HG02981 (cell line): ENCODE measurements around the gene MXRA8.
"Not testable (repeated sequence)": the region's sequence is repeated elsewhere in the genome, so short reads cannot be mapped to it uniquely, and the experiment has no call there.

Experiments
- ATAC-seq: cut with Tn5 transposase; IDR thresholded peaks from one replicate; pipeline ENCODE4 v1.9.1; 2021; ENCODE audit warnings: mild to moderate bottlenecking, moderate library complexity; ENCODE audit not compliant: unreplicated experiment

The MXRA8 gene

DNA sequence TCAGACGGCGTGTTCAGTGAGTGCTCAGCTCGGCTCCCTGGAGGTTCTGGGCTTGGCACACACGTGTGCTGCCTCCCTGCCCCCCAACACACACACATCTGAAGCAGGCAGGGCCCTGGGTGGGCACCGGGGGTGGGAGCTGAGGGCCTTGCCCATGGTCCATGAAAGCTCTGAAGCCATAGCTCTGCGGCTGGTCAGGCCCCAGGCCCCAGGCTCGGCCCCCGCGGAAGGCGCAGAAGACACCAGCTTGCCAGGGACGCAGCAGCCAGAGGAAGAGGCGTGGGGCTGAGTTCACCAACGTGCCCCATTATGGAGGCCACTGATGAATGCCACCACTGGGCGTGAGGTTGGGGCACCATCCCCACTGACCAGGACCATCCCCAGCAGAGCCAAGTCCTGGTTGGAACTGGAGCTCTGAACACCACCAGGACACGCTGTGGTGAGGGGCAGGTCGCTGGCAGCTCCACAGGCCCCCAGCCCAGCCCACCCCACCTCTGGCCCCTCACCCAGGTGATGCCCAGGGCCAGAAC is 12.5 kb upstream of the MXRA8 start:
- no peak for ATAC-seq

DNA sequence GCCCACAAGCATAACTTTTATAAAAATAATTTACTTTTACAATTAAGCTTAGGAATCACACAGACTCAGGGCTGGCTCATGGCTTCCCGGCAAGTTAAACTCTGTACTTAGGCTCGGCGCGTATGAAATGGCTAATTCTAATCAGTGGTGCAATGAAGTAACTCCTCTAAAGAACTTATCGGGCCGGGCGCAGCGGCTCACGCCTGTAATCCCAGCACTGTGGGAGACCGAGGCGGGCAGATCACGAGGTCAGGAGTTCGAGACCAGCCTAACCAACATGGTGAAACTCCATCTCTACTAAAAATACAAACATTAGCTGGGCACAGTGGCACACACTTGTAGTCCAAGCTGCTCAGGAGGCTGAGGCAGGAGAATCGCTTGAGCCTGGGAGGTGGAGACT is 11.7 kb upstream of the MXRA8 start:
- ATAC-seq: not testable (repeated sequence)

DNA sequence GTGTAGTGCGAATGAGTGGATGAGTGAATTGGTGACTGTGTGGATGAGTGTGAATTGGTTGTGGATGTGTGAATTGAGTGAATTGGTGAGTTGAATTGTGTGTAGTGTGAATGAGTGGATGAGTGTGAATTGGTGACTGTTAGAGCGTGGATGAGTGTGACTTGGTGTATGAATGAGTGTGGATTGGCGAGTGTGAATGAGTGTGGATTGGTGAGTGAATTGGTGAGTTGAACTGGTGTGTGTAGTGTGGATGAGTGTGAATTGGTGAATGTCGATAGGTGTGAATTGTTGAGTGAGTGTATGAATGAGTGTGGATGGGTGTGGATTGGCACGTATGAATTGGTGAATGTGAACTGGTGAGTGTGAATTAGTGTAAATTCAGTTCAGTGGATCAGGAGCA is 9.0 kb upstream of the MXRA8 start:
- no peak for ATAC-seq

DNA sequence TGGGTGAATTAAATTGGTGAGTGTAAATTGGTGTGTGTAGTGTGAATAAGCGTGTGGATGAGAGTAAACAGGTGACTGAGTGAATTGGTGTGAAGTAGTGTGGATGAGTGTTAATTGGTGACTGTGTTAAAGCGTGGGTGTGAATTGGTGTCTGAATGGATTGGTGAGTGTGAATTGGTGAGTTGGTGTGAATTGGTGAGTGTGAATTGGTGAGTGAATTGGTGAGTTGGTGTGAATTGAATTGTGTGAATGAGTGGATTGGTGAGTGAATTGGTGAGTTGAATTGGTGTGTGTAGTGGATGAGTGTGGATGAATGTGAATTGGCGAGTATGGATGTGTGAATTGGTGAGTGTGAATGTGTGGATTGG is 8.3 kb upstream of the MXRA8 start:
- no peak for ATAC-seq

DNA sequence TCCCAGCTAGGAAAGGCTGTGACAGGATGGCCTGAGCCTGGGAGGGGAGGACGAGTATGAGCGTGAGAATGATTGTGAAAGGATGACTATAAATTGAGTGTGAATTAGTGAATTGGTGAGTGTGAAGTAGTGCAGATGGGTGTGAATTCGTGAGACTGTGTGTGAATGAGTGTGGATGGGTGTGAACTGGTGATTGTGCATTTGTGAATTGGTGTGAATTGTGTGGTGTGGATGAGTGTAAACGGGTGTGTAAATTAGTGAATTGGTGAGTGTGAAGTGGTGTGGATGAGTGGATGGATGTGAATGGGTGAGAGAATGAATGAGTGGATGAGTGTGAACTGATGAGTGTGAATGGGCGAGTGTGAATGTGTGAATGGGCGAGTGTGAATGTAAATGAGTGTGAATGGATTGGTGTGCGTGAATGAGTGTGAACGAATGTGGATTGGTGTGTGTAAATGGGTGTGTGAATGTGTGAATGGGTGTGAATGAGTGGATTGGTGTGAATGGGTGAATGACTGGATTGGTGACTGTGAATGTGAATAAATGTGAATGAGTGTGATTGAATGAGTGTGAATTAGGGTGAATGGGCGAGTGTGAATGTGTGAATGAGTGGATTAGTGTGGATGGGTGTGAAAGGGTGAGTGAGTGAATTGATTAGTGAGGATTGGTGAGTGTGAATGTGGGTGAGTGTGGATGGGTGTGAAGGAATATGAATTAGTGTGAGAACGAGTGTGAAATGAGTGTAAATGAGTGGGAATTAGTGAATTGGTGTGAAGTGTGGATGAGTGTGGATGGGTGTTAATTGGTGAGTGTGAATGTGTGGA is 7.7 kb upstream of the MXRA8 start:
- ATAC-seq: no peak

DNA sequence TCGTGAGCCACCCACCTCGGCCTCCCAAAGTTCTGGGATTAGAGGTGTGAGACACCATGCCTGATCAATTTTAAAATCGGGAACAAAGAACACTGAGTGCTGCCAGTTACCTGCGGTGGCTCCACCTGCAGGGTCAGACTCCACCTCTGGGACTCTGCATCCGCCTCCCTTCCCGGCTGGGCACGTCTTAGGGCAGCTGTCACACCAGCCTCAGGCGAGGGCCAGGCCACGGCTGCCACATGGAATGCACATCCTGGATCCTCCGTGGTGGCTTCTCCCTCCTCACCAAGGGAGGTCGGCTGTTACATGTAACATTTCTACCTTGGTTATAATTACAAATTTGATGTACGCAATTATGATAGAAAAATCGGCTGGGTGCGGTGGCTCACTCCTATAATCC is 5.9 kb upstream of the MXRA8 start:
- no peak for ATAC-seq

DNA sequence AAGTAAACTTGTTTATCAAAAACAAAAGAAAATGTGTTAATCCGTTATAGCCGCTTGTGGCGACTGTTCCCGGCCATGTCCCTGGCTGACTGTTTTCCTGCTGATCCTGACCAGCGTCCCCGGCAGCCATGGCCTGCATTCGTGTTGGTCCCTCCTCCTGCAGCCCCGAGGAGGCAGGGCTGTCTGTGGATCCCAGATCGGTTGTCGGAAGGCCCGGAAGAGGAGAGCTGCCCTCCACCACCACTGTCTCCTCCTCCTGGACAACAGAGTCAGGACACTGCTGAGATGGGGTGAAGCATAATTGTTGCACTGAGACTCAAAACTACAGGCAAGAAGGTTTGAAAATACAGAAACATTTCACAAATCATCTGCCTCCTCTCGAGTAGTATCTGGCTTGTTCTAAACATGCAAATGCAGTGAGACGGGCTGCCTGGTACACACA is 3.6 kb upstream of the MXRA8 start:
- ATAC-seq: no peak

DNA sequence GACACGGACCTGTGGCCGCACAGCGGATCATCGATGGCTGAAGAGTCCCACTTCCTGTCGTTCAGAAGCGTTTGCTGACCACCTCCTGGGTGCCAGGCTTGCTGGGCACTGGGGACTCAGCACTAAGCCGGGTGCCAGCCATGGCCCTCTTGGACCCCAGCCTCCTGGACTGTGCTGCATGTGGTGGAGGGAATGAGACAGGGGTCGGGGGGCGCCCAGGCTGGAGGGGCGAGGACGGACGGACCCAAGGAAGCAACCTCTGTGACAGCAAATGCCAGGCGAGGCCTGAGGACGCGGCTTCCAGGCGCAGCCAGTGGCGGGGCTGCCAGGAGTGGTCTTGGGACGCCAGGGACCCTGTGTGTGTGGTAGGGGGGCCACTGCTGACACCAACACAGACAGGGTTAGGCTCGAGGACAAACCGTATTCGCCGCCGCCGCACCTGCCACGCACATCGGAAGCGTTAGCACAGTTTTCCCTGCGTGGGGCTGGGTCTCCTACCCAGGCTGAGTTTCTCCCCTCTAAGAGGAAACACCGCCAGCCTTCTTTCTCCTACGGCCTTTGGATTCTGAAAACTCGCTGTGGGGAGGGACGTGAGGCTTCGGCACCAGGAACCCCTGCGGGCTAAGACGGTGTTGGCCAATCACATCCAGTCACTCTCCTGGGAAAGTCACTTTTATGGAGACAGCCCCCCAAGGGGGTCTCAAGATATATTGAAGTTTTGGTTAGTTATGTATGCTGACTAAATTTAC is 3.1 kb upstream of the MXRA8 start:
- ATAC-seq: no peak

DNA sequence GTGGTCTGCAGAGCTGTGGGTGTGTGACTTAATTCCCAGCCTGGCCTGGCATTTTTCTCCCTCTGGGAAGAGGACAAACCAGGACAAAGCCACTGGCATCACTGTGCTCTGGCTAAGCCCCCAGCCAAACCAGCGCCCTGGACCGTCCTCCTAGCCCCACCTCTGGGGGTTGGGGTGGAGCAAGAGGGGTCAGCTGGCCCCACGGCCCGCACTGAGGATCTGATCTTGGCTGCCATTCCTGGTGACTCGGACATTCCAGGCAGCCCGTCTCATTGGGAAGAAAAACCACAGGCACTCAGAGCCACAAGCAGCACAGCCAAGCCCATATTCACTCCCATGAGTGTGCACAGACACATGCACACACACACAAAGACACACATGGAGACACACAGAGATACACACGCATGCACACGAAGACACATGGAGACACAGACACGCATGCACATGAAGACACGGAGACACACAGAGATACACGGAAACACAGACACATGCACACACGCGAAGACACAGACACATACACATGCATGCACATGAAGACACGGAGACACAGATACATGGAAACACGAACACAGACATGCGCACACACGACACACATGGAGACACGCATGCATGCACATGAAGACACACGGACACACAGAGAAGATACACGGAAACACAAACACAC is 2.3 kb upstream of the MXRA8 start:
- ATAC-seq: no peak

DNA sequence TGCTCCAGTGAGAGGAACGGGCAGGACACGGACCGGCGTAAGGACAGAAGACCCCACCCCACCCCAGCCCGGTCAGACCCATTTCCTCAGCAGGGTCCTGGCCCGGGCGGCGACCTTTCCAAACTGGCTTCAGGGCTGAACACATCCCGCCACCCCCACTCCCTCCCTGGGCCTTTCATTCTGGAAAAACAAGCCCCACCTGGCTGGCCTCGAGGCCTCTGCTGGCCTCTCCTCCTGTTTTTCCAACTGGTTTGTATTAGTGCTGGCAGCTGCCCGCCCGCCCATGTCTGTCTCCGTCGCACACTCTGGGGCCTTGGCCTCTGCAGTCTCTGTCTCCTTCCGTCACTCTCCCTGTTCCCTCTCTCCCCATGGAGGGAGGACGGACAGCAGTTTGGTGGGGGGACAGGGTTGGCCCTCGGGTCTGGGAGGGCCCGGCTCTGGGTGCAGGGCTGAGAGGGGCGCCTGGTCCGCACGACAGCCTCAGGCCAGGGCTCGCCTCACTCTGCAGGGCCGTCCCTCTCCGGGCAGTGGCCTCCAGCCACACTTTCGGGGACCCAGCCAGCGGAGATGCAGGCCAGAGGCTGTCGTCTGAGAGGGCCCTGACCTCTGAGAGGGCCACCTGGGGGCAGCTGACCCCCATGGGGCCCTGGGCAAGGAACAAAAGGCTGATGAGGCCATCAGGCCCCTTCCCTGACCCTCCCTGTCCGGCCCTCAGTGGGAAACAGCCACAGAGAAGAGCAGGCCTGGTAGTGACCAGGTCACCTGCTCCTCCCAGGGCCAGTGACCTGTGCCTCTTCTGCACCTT is 1.5 kb upstream of the MXRA8 start:
- ATAC-seq: no peak

DNA sequence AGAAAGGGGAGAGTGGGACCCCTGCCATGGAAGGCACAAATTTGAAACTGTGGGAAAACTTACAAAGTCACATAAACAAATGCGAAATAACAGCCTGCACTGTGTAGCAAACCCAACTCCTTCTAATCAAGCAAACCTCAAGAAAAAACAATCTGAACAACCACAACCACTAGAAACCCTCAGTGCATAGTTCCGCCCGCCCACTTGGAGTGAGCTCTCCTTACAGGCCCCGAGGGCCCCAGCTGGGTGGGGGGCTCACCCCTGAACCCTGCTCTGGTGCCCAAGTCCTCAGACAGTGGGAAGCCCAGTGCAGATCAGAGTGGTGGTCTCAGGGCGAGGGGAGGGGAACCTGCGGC is 931 bp upstream of the MXRA8 start:
- no peak for ATAC-seq

DNA sequence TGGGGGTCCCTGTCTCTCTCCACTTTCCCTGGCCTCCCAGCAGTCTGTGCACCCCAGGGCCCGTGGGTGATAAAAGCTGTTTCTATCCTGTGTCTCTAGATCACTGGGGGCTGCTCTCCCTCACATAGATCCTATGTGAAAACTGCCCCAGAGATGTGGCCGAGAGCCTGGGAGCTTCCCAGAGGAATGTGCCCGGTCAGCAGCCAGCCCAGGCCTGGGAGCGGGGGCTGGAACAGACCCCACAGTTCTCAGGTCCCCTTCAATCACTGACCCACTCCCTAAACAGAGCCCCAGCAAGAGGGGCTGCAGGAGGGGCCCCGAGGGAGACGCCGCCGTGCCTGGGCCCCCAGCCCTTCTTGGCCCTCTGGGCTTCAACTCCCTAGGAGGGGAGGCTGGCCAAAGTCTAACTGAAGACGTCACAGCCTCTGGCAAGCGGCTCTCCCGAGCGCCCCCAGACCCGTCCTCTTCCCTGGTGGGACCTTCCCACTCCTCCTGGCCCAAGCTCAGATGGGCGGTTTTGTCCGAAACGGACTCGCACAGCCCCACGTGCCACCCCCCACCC is 403 bp downstream of the MXRA8 start:
- ATAC-seq: no peak

DNA sequence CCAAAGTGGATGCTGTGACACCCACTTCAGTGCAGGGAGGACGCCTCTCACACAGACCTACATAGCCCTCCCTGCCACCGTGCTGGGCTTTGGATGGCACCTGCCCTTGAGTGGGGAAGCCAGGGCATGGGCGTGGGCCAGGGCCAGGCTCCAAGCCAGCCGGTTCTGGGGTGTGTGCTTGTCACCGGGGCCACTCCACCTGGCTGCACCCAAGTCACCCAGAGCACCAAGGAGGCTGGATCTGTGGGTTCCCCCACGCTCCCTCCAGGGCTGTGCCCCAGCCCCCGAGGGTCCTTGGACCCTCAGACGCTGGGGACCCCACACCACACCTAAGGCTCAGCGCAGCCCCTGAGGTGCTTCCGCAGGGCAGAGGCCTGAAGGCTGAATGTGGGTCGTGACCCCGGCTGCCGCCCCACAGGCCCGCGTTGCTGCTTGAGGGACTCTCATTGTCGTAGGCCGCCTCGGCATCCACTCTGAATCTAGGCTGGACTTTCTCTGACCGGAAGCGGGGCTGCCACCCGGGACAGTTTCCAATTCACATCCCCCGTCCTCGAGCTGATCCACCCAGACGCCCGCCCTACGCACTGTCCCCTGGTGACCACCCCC is 1.5 kb downstream of the MXRA8 start:
- no peak for ATAC-seq

DNA sequence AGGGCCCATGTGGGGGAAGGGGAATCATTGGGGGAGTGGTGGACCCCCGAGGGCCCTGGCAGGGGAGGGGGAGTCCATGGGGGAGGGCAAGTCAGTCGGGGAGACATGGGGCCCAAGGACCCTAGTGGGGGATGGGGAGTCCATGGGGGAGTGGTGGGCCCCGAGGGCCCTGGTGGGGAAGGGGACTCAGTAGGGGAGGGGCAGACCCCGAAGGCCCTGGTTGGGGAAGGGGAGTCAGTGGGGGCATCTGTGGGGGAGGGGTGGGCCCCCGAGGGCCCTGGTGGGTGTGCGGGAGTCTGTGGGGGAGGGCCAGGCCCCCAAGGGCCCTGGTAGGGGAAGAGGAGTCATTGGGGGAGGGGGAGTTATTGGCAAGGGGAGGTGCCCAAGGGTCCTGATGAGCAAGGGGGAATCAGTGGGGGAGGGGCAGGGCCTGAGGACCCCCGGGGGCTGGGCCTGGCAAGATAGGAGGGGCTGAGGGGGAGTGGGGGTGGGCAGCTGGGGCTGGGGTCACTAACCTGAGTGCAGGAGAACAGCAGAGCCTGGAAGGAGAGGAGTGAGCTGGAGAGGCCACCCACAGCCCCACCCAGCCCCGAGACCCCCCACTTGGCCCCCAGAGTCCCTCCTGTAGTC is 2.1 kb downstream of the MXRA8 start:
- no peak for ATAC-seq

DNA sequence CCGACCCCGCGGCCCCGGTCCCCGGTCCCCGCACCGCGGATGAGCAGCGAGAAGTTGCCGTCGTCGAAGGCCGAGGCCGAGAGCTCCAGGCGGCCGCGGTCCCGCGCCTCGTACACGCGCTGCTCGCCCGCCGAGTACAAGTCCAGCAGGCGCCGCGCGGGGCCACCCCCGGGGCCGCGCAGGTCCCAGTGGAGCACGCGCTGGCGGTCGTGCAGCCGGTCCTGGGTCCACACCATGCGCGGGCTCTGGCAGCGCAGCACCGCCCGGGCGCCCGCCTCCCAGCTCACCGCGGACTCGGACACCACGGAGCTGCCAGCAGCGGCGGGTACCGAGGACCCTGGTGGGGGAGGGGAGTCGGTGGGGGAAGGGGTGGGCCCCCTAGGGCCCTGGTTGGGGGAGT is 2.9 kb downstream of the MXRA8 start:
- ATAC-seq: no peak

DNA sequence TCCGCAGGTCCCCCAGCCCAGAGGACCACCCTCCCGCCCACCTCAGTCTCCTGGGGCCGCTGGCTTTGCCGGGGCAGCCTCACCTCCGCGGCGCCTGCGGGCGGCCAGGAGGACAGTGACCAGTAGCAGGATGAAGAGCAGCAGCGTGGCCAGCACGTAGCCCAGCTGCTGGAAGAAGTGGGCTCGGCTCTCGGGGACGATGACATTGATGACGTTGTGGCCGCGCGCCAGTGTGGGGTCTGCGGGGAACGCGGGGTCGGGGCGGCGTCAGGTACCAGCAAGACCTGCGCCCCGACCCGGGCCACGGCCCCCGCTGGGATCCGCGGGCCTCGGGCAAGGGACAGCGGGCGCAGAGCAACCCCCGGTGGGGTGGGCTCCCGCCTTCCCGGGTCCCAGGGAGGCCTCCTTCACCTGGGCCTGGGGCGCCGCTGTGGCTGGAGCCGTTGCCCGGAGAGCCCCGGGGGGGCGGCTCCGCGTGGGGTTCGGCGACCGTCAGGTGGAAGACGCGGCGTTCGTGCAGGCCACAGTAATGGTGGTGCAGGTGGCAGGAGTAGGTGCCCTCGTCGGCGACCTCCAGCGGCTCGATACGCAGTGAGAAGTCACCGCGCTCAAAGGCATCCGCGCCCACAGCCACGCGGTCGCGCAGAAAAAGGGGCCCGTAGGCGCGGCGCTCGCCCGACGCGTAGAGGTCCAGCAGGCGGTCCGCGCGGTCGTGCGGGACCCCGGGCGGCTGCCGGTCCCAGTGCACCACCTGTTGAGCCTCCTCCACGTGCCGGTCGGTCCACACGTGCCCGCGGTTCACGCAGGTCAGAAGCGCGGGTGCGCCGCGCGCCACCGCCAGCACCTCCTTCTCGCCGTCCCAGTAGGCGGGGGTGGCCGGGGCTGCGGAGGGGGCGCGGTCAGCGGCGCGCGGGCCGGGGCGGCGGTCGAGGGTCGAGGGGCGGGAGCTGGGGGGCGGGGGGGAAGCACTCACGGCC is 3.8 kb downstream of the MXRA8 start:
- no peak for ATAC-seq

DNA sequence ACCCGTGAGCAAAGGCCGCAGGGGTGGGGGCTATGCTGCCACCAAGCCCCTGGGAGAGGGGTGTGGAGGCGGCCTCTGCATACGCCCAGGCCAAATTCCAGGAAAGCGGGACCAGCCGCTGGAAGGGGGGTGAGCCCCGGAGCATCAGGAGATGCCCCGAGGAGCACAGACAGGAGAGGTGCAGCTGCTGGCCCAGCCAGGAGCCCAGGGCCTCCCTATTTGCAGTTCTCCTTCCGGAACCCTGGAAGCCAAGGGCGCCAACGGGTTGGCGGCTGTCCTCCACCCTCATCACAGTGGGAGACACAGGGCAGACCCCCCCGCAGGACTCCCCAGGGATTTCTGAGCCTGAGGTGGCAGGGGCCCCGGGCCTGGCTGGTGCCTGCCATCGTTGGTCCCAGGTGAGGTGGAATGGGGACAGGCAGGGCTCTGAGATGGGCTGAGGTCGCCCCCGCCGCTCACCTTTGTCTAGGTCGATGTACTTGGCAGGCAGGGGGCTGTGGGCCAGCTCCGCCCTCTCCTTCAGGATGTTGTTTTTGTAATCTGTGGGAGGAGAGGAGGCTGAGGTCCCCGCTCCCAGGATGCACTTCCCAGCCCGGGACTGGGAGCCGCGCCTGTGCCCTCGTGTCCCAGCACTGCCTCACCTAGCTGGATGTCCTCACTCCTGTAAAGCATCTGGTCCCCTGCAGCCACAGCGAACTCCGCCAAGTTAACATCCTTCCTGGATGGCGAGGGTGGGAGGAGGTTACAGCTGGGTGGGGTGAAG is 4.8 kb downstream of the MXRA8 start:
- no peak for ATAC-seq
